Measurements from ENCODE around the gene ENTR1. TPM values are rescaled to one million over a fixed set of nuclear protein-coding genes. Genes with fewer than 3 reads are reported as not detected.

Gene ENTR1
- total and polyA plus RNA-seq, 2 of the 13 experiments (the other 11 are each of a cell fraction or from before 2014, with no cell fraction given), result 70.1 to 76.4 TPM

DNA sequence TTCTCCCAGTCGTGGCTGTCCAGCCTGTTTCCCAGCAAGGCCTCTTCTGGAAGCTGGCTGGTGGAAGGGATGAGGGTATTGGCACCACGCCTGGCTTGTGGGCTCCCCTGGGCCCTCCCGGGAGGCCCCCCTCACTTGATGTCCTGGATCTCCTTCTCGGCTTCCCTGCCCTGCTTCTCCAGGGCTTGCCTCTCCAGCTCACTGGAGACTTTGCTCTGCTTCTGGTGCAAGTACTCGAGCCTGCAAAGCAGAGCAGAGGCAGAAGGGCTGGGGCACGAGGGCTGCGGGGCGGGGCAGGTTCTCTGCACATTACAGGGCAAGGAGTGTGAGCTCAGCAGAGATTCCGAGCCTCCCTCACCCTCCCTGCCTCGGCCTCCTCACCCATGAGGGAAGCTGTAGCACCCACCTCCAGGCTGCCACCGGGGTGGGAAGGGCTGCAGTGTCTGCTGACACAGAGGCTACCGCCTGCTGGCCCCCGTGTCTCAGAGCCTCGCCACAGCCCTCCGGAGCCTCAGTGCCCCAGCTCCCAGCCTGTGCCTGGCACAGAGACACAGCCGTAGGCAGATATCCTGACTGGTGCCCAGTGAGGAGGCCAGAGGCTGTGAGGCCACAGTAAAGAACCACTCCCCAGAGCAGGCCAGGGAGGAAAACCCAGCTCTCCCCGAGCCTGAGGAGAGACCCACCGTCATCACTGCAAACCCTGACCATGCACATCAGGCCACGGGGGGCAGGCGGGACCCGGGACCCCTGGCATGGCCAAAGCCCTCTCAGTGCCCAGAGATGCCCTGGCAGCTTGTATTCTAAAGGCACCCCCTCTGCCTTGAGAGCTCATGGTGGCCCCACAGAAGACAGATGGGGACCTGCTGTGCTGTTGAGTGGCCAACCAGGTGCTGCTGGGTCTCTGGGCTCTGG is 17.6 kb downstream of the ENTR1 start:
- no peak for ATAC-seq
- 95% methylated on average over 6 of the region's 21 CpGs for WGBS (ENCODE audit: low lambda C conversion rate)
- in situ Hi-C loops (cut with HindIII; ENCODE audit: extremely low pct_ligation_motif_present, low pct_unique_long_range_greater_than_20kb), result no loop called here
- Histone ChIP-seq H3K79me2 (ENCODE audit: insufficient read depth, low read length) (peaks cover 2% of the 10 kb centered on the region), H3K36me3 (replicated peaks in 1 of 2; ENCODE audit: control insufficient read depth in 1 of 2, insufficient read depth in 2 of 2, low read length in 2 of 2) (peaks cover 29 to 70% of the 10 kb centered on the region in 2 experiments; a peak in 4 of 5 replicates), H3K9ac (ENCODE audit: insufficient read depth, low read depth, low read length) (no peak overlapping the region), H3K4me3 (replicated peaks in 1 of 3; ENCODE audit: insufficient read depth in 1 of 3, low read depth in 2 of 3, low read length in 3 of 3) (no peak overlapping the region), H3K9me3 (ENCODE audit: low read length) (no peaks in the 10 kb centered on the region), H3K4me2 (ENCODE audit: low read depth, low read length) (no peak overlapping the region), H3K27ac (ENCODE audit: extremely low read length, insufficient read depth, low read length) (no peak overlapping the region), H4K20me1 (ENCODE audit: insufficient read depth, low read length) (0 out of 2 replicates have a peak, but pooled peaks cover 2% of the 10 kb centered on the region), H2AFZ (ENCODE audit: low read length) (no peak overlapping the region), H3K27me3 (ENCODE audit: control insufficient read depth in 1 of 2, insufficient read depth in 2 of 2, low read length in 2 of 2) (no peaks in the 10 kb centered on the region), H3K4me1 (ENCODE audit: insufficient read depth, low read length) (no peaks in the 10 kb centered on the region; the same call in 1 of the 2 replicates)
- ChIA-PET POLR2A (no interaction called here), CTCF (ENCODE audit: low intra/inter-chr PET ratio, low total read pairs) (no interaction called here)
- no peak for DNase-seq (ENCODE audit: low spot score)
- no TSS peak for BruUV-seq (replicated peaks)
- no peak for TF ChIP-seq NONO (IDR thresholded peaks at IDR 0.05)
- TF ChIP-seq NONO (CRISPR knock-in tag; conservative IDR thresholded peaks at IDR 0.05), result no peak
- peak; percentile 38 for TF ChIP-seq AGO2 (optimal IDR thresholded peaks at IDR 0.05; ENCODE audit: low read depth, low read length)
- no peak for TF ChIP-seq SMYD3 (CRISPR knock-in tag; IDR thresholded peaks at IDR 0.05)
- no peak for TF ChIP-seq ARNTL (CRISPR knock-in tag; IDR thresholded peaks at IDR 0.05)
- TF ChIP-seq FOXK1 (CRISPR knock-in tag; IDR thresholded peaks at IDR 0.05; ENCODE audit: borderline replicate concordance, low read depth), result no peak
- TF ChIP-seq EEA1 (CRISPR knock-in tag; IDR thresholded peaks at IDR 0.05; ENCODE audit: borderline replicate concordance), result no peak
- TF ChIP-seq ZNF674 (CRISPR knock-in tag; IDR thresholded peaks at IDR 0.05; ENCODE audit: low read depth), result no peak
- intact Hi-C loops (cut with micrococcal nuclease; ENCODE audit: unreplicated experiment), result no loop called here
- no peak for FAIRE-seq

Data from HepG2 (cell line).